Glutamatergic neuron (in vitro differentiated cells): Measurements from ENCODE around the gene RERG. TPM values are rescaled to one million over a fixed set of nuclear protein-coding genes. Genes with fewer than 3 reads are reported as not detected.

ENCODE experiments used
- DNase-seq: peaks from one replicate; pipeline ENCODE4 v3.0.0; 2022
- H3K27ac Mint-ChIP-seq: one replicate; pipeline ENCODE4 v1.8.0; 2020; ENCODE audit warnings: mild to moderate bottlenecking, mixed read lengths, inconsistent platforms; ENCODE audit not compliant: unreplicated experiment
- H3K27me3 Mint-ChIP-seq: one replicate; pipeline ENCODE4 v1.8.0; 2020; ENCODE audit warnings: mild to moderate bottlenecking, moderate library complexity, mixed read lengths, inconsistent platforms; ENCODE audit not compliant: unreplicated experiment
- H3K36me3 Mint-ChIP-seq: one replicate; pipeline ENCODE4 v1.8.0; 2020; ENCODE audit warnings: mild to moderate bottlenecking, mixed read lengths, inconsistent platforms; ENCODE audit not compliant: unreplicated experiment
- H3K4me1 Mint-ChIP-seq: one replicate; pipeline ENCODE4 v1.8.0; 2020; ENCODE audit warnings: mild to moderate bottlenecking, low read depth, mixed read lengths, inconsistent platforms; ENCODE audit not compliant: unreplicated experiment
- H3K4me3 Mint-ChIP-seq: one replicate; pipeline ENCODE4 v1.8.0; 2020; ENCODE audit warnings: mild to moderate bottlenecking, mixed read lengths, inconsistent platforms; ENCODE audit not compliant: unreplicated experiment
- H3K9me3 Mint-ChIP-seq: one replicate; pipeline ENCODE4 v1.8.0; 2020; ENCODE audit warnings: mild to moderate bottlenecking, moderate library complexity, mixed read lengths, inconsistent platforms; ENCODE audit not compliant: unreplicated experiment
- CTCF ChIP-seq: fragments of 200-600 bp; sonication (generic); IDR thresholded peaks from one replicate; pipeline ENCODE4 v1.5.0; 2021; ENCODE audit not compliant: partially characterized antibody, unreplicated experiment
- total RNA-seq: library from RNA; stranded (reverse); fragmentation: NEBNext Ultra II Directional; extraction: Animal tissue kit (Norgen Biotek cat#: 25700); gene quantifications from one replicate; pipeline ENCODE4 v1.2.1, GENCODE V29; 2021; ENCODE audit not compliant: unreplicated experiment

Gene RERG
- total RNA-seq, 1 donor from 2014 or later, result not detected

DNA sequence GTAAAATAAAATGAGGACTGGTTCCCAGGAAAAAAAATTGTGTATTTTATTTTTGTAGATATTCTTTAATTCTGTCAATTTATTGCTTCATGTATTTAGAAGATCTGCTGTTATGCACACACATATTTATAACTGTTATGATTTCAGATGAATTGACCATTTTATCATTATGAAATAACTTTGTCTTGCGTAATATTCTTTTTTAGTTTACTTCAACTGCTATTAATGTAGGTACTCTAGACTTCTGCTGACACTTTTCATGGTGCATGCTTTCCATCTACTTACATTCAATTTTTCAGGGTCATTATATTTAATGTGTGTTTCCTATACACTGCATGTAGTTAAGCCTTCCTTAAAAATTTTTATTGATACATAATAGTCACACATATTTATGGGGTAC is 162.1 kb downstream of the RERG start:
- no peak overlapping the region for H3K4me3 Mint-ChIP-seq
- DNase-seq, result no peak
- H3K36me3 Mint-ChIP-seq, result no peaks in the 10 kb centered on the region
- H3K27ac Mint-ChIP-seq, result no peak overlapping the region
- TF ChIP-seq CTCF, result no peak
- no peaks in the 10 kb centered on the region for H3K9me3 Mint-ChIP-seq
- no peaks in the 10 kb centered on the region for H3K4me1 Mint-ChIP-seq
- H3K27me3 Mint-ChIP-seq, result no peaks in the 10 kb centered on the region

Other genes starting within 250 kb of the RERG start
- gene PDE6H, start 248.4 kb downstream of the RERG start, total RNA-seq, result not detected
- 32.5 TPM for gene PTPRO, start 101.1 kb upstream of the RERG start, total RNA-seq